Right forelimb (tissue), 1 donor: ENCODE data around the gene ANK3.
"Not testable (repeated sequence)": the region's sequence is repeated elsewhere in the genome, so short reads cannot be mapped to it uniquely, and the experiment has no call there.

Experiments used
- DNase-seq: peaks from one replicate; pipeline ENCODE4 v3.0.0-alpha.2; 2018

The ANK3 gene

DNA sequence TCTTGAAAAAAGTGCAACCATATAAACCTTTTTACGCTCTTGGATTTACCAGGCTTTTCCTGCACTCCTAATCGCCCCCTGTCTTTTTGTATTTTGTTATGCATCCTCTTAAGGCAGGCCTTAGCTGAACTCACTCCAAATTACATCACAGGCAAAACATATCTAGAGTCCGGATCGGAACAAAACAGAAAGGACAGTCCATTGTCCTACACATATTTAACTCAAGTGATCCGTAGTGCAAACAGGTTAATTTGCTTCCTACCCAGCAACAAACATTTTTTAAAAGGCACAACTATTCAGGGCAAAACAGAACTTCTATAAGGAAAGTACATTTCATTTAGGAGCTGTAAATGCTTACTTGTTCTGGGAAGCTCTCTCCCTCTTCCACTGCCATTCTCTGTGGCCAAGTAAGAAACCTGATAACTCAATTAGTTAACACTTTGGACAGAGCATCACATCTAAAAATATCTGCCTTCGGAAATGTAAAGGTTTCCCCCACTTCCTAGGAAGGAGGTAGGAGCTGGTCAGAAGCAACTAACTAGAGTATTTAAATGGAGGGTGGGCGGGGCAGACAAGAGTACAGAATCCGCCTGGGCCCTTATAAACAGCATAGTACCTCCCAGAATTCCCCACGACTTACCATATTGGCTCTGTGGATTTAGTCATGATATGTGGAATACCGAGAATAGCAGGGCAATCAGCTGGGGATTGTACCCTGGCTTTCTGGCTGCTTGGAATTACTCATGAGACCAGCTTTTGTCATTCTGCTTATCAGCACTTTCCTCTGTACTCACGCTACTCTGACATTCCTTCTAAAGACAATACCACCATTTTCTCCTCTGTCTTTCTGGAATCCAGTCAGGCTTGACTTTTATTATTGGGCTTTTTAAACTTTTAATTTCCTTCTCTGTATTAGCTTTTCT is 89.5 kb downstream of the ANK3 start:
- no peak for DNase-seq

DNA sequence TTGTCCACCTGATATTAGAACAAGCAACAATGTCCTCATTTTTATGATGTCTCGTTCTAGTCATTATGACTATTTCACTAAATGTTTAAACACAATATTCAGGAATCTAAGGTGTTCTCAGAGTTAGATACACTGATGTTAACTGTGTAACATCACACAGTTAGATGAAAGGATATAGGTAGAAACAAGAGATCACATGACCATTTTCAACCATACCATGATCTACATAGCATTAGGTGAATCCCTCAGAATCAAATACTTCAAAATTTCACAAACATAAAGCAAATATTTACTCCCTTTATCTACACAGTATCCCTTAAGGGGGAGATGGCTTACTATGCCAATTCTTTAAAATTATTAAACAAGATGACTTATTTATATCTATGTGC is 90.3 kb downstream of the ANK3 start:
- DNase-seq = no peak

DNA sequence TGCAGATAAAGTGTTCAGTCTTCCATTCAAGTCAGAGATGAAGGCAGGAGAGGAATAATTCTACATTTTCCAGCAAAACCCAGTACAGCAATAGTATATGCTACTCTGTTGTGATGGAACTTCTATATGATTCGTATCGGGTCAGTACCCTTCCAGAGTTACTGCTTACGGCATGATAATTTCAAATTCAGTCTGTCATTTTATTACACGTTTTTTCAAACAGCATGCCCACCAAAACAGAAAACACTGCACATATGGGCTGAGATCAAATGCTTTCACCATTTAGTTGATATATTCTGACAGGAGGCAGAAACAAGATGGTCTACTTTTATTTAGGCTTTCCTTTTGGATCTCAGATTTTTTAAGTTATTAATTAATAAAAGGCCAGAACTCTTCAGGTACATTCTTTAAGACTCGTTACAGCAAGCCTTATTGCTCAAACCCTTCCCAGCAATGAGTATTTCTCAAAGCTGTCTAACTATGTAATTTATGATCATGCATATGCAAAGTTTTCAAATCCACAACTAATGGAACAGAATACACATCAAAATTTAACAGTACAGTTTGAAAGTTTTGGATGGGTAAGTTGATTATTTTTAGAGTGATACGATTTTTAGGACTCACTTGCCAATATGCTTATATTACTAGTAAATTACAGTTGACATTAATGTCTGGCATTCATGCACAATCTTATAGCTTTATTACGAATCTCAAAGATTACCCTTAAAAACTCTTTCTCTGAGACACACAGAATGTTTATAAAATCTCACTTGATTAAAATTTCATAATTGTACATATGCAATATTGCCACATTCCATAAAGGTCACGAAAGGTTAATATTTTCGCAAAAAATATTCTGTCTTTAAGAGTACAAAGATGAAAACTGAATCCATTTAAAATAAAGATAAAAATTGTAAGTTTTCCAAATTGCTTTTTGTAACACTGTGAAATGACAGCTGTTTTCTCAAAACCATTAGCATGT is 91.0 kb downstream of the ANK3 start:
- no peak for DNase-seq

DNA sequence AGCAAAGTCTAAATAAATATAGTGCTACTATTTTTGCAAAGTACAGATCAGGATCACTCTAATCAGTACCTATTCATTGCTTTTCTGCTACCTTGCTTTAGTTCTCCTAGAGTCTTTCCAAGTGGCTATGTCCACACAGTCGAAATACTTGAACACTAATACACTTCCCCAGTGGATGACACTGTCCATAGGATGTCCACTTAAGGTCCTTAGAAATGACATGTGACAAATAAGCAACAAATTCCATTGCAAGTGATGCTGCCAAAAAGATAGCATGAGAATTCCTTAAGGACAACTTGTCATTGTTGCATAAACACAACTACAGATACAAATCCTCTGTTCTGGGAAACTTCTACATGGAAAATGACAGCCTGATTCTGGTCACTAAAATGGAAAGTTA is 93.6 kb downstream of the ANK3 start:
- no peak for DNase-seq

DNA sequence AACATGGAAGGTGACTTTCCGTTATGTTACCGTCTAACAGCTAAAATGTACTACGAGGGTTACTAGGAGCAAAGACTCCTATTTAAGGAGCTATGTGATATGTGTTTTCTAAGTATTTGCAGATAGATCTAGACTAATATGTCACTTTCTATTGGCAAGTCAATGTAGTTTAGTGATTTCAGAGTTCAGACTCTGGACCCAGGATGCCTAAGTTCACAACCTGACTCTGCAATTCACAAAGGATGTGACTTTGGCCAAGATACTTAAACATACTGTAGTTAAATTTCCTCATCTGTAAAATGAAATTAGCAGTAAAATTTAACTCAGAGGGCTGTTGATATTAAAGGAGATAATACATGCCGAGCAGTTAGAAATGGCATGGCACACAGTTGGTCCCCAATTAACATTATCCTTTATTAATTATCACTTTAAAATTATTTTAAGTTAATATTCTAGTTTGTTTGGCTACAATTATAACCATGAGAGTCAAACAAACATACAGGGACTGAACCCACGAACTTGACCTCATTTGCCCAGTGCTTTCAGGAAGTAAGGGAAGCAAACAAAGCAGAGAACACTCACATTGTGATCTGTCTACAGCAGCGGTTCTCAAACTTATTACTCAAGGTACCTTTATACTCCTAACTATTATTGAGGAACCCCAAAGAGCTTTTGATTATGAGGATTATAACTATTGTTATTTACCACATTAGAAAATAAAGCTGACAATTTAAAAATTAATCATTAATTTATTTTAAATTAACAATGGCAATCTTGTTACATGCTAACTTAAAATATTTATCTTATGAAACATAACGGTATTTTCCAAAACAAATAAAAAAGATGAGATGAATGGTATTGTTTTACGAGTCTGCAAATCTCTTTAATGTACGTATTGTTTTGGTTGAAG is 94.4 kb downstream of the ANK3 start:
- no peak for DNase-seq

DNA sequence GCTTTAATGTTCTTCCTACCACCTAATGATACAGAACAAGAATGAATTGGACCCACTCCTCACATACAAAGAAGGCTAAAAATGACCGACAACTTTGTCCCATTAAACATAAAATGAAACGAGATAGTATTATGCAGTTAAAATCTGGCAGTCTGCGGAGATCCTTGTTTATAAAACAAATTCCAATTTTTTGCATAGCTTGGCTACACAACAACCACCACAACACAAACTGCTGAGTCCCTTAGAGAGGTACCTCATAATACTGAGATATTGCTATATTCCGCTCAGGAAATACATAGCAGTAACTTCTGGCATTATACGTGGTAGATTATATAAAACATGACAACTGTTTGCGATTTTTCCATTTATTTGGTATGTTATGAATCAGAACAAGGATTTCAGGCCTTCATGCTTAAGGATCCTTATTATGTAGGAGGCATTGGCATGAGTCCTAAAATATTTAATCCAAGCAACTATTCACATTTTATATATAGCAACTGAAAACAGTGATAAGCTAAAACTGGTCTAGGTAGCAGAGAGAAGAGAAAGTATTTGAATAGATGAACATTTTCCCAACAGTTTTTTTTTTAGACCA is 96.0 kb downstream of the ANK3 start:
- no peak for DNase-seq

DNA sequence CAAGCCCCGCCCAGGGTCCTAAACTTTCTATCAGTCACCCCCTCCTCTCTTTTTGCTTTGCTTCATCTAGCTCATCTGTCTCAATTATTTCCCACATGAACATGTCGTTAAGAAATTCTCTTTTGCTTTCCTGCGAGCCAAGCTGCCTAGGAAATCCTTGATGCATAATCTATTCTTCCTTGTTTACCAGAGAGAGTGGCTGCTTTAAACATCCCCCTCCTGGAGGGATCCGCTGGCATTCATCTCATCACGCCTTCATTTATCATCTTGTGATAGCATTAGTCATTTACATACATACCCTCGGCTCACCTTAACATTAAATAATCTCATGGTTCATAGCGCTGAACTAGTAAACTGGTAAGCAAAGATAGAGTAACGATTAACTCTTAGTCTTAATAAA is 96.7 kb downstream of the ANK3 start:
- DNase-seq = no peak

DNA sequence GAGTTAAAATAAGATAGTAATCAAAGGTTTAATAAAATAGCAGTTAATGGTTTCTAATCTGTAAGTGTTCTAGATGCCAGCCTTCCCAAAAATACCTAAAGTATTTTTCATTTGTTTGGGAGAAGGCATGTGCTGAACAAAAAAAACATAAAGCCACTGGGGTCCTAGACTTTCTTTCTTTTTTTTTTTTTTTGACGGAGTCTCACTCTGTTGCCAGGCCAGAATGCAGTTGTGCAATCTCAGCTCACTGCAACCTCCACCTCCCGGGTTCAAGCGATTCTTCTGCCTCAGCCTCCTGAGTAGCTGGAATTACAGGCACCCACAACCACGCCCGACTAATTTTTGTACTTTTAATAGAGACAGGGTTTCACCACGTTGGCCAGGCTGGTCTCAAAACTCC is 97.1 kb downstream of the ANK3 start:
- DNase-seq = not testable (repeated sequence)

DNA sequence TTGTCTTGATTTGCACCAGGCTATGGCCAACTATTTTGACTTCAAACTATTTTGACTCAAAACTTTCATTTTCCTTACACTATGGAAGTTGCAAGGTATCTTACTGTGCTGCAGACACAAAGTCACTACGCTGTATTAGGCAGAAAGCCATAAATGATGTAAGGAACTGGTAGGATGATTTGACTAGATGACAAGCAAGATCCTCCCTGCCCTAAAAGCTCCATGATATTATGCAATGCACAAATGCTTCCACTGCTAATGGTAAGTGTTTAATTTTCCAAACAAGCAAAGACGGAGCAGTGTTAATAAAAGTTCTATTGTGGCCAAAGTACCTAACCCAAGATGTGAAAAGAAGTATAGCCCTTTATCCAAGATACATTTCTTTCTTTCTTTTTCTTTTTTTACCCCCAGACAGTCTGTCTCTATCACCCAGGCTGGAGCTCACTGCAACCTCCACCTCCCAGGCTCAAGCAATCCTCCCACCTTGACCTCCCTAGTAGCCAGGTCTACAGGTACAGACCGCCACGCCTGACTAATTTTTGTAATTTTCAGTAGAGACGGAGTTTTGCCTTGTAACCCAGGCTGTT is 98.2 kb downstream of the ANK3 start:
- DNase-seq = no peak

DNA sequence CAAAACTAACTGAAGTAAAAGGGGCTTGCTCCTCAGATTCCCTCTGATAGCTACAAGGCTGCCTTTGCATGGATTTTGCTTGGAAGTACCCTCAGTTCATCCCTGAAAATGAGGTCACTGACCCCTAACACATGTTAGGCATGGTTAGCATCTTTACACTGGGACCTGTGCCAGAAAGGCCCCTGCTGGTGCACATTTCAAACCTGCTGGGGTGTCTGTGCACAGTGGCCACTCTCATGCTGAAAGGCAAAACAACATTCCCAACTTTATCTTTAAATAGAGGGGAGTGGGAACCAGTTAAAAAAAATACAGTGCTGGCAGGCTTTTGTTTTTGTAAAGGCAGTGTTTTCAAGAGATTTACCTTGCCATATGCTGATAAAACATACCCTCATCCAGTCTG is 99.1 kb downstream of the ANK3 start:
- no peak for DNase-seq

DNA sequence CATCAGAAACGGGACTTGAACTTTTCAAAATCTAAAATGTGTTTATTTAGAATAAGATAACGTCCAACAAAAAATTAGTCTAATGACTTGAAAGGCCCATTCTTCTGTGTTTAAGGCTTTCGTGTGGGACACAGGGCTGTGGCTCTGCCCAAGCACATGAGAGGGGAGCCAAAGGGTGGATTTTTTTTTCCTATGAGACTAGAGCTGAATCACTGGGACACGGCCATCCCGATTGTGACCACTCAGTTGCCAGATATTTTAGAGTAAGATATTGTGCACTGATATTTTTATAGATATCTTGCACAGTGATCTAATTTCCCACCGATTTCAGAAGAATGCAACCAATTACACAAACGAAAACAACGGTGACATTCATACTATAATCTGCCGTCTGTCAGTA is 99.9 kb downstream of the ANK3 start:
- no peak for DNase-seq

DNA sequence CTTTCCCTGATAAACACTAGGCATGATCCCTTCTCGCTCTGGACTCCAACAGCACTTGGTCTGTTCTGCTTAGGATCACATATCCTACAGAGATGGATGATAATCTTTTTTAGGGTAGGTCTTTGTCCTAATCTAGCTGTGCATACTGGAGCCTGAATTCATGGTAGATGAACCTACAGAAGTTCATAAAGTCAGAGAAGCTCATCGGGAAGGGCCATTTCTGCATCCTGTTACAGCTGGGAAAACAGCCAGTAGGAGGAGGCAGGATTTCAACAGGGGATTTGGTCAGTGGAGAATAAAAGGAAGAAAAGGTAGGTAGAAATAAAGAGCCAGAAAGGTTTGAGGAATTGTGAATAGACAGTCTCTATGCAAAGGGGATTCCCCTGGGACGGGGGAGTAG is 101.4 kb downstream of the ANK3 start:
- no peak for DNase-seq

DNA sequence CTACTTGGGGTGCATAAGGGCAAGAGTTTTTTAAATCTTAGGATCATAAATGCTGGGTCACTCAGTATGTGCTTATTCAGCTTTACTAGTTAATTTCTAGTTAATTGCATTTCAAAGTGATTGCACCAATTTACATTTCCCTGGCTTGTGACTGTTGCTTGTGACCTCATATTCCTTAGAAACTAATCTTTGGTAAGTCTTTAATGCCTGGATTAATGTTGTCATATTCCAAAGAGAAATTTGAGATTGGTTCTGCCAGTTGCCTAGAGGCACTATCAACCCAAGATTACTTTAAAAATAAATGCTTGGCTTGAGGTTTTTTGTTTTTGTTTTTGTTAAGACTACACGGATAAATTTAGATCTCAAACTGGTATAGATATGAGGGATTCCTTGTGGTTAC is 103.1 kb downstream of the ANK3 start:
- DNase-seq = no peak

DNA sequence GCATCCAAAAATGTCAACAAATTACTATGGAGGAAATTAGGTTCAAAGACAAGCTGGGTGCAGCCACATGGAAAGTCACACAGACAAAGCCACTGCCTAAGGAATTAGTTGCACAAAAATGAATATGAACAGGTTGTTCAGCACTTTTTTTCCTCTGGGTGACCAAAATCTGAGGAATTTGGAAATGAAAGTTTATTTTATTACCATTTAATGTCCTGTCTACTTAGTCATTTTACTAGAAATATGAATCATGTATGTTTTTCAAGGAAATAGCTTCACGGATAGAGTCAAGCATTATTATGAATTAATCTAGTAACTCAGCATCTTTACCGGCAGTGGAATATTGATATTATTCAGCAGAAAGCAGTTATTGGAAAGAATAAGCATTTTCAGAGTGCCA is 106.3 kb downstream of the ANK3 start:
- no peak for DNase-seq

DNA sequence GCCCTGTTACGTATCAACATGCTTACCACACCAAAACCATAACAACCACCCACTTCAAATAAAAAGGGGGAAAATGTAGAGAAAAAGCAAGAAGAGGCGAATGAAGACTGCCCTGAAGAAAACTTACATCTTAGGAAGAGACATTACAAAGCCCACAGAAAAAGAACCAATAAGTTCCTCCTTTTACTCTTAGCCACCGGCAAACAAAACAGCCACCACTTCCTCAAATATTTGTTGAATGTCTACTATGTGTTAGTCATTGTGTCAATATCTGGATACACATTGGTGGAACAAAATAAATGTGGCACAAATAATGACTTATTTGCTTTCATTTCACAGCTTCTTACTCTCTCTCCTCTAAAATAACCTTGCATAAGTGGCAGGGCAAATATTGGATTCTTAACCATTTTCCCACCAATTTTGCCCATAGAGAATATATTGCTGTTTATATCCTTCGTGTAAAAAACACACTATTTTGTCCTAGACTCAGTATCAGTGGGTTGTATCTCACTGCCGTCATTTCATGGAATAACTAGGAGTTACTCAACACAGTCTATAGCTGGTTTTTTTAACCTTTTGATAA is 106.8 kb downstream of the ANK3 start:
- DNase-seq = no peak

DNA sequence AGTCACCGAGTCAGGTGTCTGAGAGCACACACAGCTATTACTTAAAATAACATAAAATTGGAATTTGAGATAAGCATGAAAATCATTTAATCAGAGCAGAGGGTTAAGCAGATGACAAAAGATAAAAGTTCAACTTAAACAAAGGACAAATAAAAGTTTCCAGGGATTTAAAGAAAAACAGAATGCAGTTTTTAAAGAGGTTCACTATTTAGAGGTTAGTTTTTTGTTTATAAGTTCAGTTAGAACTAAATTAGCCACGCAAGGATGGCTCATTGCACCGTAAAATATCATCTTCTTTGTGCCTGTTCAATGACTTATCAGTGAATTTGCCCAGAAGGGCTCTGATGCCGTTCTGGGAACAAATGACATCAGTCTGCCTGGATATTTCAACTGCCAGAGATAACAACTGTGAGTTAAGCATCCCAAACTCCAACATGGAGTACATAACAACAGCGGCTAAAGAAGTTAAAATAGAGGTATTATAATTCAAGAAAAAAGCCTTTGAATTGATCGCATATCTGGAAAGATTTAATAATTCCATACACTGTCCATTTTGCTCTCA is 107.8 kb downstream of the ANK3 start:
- no peak for DNase-seq

DNA sequence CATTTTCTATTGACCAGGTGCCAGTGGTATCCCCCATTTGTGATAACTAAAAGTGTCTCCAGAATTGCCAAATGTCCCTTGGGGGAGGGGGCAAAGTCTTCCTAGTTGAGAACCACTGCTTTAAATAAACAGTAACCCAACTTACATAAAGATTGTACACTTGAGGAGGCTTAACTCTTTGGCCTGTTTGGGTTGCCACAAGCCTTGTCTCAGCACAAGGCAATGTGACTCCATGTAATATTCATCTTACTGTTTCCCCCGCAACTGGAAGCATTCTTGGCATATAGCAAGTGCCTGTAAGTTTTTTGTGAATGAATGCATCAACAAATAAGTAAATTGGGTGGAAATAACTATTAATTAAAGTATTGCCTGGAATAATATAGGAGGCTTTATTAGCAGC is 108.3 kb downstream of the ANK3 start:
- no peak for DNase-seq

DNA sequence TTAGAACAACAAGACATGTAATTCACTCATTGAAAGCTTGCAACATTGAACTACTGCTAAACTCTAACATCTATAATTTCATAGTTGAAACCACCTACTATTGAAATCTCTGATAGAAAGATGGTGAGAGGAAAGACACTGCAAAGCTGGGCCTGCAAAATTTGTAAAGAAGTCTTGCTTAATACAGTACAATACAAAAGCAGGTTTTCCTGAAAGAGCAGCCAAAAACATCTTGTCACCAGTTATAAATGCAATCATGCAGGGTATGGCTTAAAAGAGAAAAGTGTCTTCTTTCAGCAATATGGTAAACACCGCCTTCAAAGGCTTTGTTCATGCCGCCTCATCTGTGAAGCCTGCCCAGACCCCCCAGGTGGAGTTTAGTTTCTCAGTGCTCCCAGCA is 109.2 kb downstream of the ANK3 start:
- no peak for DNase-seq

DNA sequence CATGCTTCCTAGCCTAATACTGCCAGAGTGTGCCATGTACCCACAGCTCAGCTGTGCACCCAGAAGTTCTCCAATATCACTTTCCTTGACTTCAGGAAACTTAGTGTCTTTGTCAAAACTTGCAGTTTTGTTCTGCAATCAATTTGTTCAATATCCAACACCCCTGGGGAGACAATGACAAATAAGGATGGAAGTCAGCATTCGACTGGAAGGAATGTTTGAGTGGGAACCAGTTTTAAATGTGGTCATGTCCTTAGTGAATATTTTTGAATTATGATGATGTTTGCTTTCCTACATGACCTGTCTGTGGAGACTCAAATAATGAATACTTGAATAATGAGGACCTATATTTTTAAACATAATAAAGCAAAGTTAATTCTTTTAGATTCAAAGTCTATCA is 112.0 kb downstream of the ANK3 start:
- DNase-seq = no peak

DNA sequence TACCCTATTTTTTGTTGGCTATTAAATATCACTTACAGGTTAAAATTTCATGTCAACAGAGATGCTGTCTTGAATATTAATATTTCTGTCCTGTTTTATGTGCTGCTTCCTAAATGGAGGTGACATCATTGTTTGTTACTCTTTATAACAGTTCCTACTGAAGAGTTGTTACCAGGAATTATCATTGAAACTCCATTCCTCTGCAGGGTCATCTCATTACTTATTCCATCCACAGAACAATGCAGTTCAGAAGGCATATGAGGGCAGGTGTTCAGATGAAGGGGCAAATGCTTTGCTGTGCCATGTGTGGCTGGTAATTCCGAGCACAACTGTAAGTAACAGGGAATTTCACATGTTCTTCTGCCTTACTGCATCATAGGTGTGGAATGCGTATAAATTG is 113.4 kb downstream of the ANK3 start:
- DNase-seq = no peak
